Astrocyte (in vitro differentiated cells and primary cell): ENCODE measurements around the gene KCNK10.

Experiments
- EZH2 ChIP-seq: IDR thresholded peaks from 2 replicates; pipeline ENCODE4 v1.6.1; 2012; ENCODE audit warnings: mild to moderate bottlenecking, low read length, inconsistent platforms; ENCODE audit not compliant: insufficient read depth
- TF ChIP-seq, protein P1 (sequence below): IDR thresholded peaks from 2 replicates; pipeline ENCODE4 v1.5.1; 2011; ENCODE audit warnings: low read depth, mild to moderate bottlenecking, inconsistent platforms, low read length, moderate library complexity; ENCODE audit not compliant: insufficient read depth

GRCh38 chr14:88272390-88273269 is 50.4 kb downstream of the KCNK10 start:
- TF ChIP-seq, protein P1, sequence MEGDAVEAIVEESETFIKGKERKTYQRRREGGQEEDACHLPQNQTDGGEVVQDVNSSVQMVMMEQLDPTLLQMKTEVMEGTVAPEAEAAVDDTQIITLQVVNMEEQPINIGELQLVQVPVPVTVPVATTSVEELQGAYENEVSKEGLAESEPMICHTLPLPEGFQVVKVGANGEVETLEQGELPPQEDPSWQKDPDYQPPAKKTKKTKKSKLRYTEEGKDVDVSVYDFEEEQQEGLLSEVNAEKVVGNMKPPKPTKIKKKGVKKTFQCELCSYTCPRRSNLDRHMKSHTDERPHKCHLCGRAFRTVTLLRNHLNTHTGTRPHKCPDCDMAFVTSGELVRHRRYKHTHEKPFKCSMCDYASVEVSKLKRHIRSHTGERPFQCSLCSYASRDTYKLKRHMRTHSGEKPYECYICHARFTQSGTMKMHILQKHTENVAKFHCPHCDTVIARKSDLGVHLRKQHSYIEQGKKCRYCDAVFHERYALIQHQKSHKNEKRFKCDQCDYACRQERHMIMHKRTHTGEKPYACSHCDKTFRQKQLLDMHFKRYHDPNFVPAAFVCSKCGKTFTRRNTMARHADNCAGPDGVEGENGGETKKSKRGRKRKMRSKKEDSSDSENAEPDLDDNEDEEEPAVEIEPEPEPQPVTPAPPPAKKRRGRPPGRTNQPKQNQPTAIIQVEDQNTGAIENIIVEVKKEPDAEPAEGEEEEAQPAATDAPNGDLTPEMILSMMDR = no peak
- TF ChIP-seq EZH2 = no peak
